HG03103 (cell line): Measurements from ENCODE around the gene FTO.
"Not testable (repeated sequence)": the region's sequence is repeated elsewhere in the genome, so short reads cannot be mapped to it uniquely, and the experiment has no call there.

Experiments
- ATAC-seq: cut with Tn5 transposase; IDR thresholded peaks from one replicate; pipeline ENCODE4 v1.9.1; 2021; ENCODE audit warnings: low read depth; ENCODE audit not compliant: unreplicated experiment

FTO gene

GRCh38 chr16:53890877-53891276 is 186.9 kb downstream of the FTO start:
- ATAC-seq, result not testable (repeated sequence)

DNA sequence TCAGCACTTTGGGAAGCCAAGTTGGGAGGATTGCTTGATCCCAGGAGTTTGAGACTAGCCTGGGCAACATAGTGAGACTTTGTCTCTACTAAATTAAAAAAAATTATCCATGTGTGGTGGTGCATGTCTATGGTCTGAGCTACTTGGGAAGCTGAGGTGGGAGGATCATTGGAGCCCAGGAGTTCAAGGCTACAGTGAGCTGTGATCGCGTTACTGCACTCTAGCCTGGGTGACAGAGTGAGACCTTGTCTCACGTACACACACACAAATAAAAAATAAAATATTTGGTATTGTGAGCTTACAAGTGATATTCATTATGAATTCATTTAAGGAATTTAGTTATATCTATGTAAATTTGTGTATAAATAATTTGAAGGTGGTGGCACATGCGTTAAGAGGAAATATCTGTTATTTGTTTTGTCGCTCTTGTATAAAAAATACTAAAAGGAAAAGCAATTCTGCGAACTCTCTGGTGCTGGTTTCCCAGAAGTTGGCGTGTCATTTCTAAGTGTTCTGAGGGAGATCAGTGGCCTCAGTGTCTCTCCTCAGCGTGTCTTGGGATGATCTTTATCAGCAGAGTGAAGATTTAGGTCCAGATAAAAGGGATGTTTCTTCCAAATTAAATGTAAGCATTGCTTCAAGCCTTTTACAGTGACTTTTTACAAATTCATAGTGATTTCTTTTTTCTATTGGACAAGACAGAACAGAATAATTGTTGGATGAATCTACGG is 187.6 kb downstream of the FTO start:
- no peak for ATAC-seq

- no peak for ATAC-seq
Measured at GRCh38 chr16:53892155-53892554, 188.2 kb downstream of the FTO start.

DNA sequence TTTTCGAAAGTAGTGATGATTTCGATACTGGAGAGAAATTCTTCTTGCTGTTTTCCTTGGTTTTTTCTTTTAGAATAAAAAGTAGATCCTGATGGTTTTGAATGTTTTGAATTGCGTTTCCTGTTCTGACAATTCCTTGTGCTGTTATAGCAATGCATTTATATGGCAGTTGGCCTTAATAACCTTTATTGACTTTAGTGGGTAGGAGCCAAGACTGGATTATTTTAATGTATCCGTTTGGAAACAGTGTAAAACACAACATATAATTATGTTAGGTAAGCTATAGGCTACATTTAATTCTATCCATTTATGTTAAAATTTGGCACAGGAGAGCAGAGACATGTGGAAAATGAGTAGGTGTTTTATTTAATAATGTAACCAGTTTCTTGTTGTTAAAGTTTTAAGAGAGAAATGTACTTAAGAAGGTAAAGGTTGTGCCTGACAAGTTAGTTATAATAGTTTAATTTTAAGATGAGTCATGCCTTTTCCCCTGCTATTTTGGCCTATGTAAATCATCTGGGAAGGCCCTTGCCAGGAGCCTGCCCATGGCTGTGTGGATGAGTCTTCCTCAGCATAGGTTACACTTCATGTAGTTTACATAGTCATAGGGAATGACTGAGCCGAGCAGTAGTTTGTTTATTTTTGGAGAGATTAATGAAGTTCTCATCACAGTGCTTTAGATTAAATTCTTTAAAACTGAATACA is 189.9 kb downstream of the FTO start:
- no peak for ATAC-seq

DNA sequence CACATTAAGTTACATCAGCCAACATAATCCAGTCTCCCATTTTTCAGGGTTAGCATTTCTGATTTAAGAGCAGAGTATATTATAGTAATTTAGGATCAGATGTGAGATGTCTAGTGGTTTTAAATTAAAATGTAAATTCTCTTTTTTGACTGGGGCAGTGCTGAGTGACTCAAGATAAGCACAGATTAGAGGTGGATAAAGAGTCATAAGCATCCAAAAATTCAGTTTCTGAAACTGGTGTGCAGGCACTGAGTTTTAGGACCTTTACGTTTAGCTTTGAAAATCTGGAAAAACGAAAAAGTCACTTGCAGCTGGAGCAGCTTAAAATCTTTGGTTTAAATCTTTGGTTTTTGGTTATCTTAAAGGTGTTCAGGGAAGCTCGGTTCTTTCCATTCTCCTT is 190.7 kb downstream of the FTO start:
- ATAC-seq, result no peak

- no peak for ATAC-seq
Measured at GRCh38 chr16:53895433-53895832, 191.5 kb downstream of the FTO start.

DNA sequence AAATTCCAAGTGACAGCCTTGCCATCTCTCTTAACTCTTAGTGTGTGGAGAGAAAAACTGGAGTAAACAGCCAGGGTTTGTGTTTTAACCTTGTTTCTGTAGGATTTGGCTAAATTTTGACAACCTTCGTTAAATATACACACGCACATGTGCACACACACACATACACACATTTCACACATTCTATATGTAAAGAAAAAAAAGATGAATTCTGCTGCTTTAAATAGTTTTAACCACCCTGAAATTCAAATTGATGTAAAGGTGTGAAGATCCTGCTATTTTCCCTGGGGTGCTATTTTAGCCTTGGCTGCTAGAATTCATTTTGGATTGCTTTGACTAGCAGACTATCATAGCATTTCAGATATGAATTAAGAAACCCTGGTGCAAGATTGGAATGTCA is 191.9 kb downstream of the FTO start:
- no peak for ATAC-seq

- ATAC-seq, result no peak
Measured at GRCh38 chr16:53896722-53897121, 192.8 kb downstream of the FTO start.

- no peak for ATAC-seq
Measured at GRCh38 chr16:53898993-53899392, 195.0 kb downstream of the FTO start.

GRCh38 chr16:53899431-53899830 is 195.5 kb downstream of the FTO start:
- ATAC-seq, result no peak

DNA sequence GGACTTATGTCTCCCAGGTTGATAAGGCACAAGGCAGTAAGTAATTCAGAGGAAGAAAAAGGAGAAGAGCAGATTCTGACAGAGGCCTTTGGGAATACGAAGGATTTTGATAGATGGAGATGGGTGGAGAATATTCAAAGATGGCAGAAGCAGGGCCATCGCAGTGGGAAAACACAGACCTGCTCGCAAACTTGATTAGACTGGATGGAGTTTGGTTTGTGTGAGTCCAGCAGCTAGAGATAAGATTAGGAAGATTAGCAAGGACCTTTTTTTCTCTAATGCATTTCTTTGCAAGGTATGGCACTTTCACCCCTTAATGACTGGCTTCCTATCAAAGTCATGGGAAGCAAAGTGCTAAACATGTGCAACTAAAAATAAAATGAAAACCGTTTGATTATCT is 196.7 kb downstream of the FTO start:
- ATAC-seq, result no peak

DNA sequence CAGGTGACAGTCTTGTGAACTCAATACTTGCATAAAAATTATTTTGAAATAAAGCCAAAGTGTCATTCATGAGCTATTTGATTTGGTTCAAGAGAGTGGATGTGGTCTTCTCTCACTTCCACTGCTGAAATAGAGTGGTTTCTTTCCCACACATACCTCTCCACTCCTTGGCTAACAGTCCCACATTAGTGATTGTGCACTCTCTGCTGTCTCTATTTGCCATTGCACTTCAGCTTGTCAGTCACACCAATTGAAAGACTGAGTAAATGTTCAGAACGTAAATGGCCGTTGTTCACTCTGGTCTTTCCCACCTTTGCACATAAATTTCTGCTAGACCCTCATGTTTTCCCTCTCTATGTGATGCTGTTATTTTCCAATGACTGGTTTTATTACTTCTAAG is 197.5 kb downstream of the FTO start:
- no peak for ATAC-seq

- ATAC-seq, result no peak
Measured at GRCh38 chr16:53904533-53904932, 200.6 kb downstream of the FTO start.

GRCh38 chr16:53905028-53905427 is 201.1 kb downstream of the FTO start:
- no peak for ATAC-seq

- ATAC-seq, result no peak
Measured at GRCh38 chr16:53908731-53909130, 204.8 kb downstream of the FTO start.

DNA sequence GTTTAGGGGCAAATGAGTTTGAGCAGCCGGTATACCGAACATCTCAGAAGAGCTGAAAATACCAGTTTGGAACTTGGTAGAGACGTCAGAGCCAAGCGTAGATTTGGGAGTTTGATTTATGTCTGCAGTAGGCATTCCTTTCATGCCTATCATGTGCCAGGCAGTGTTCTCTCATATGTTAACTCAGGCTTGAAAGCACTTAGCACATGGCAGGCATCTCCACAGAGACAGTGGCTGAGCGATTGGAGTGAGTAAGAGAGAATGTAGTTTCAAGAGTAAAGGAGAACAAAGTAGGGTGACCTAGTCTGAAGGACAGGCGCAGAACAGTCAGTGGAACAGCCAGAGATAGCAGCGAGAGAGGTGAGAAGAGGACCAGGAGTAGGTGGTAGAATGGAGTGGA is 207.0 kb downstream of the FTO start:
- ATAC-seq, result no peak

GRCh38 chr16:53911513-53911912 is 207.6 kb downstream of the FTO start:
- no peak for ATAC-seq

DNA sequence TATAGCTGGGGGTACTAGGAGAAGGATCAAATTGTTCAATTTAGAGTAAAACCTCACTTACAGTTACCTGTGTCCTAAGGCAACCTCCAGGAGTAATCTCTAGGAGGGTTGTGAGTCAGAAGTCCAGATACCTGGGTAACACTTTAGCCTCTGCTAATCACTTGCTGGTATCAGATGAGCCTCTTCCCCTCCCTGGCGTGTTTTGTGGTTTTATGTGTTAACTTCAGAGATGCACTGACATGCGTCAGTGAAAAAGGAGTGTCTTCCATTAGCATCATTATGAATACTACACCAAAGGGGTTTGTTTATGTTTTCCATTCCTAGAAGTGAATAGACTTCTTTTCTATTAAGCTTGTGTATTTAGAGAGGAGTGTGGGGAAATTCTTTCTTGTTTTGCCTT is 208.2 kb downstream of the FTO start:
- no peak for ATAC-seq

DNA sequence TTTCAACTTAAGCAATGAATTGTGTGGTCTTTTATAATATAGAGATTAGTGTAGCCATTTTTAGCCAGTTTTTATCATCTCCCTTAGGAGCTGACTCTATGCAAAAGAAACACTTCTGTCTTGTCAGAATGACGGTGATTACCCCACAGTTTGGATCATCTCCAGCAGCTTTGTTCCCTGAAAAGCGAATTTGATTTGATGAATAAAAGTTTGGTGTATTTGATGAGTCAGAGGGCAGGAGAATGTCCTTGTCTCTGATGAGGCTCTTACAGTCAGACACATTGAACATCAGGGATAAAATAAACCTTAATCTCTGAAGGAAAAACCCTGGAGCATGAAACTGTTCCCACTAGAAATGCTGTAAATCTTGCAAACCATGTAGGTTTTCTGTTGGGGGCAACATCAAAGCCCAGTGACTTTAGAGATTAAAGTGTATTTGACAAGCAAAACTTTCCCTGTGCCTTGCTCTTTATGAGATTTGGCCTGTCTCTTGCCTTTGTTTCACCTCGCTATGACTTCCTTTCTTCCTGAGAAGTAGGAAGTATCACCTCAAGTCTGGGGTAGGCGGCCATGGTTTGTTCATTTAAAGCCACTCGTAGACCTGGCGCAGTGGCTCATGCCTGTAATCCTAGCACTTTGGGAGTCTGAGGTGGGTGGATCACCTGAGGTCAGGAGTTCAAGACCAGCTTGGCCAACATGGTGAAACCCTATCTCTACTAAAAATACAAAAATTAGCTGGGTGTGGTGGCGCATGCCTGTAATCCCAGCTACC is 209.3 kb downstream of the FTO start:
- ATAC-seq, result no peak

- ATAC-seq, result no peak
Measured at GRCh38 chr16:53913920-53914319, 210.0 kb downstream of the FTO start.

GRCh38 chr16:53914736-53915135 is 210.8 kb downstream of the FTO start:
- ATAC-seq, result no peak
